AG08395 (cell line): Measurements from ENCODE around the gene TMEM178B.
"Not testable (repeated sequence)": the region's sequence is repeated elsewhere in the genome, so short reads cannot be mapped to it uniquely, and the experiment has no call there.

Experiments used
- DNase-seq: peaks from one replicate; pipeline ENCODE4 v3.0.0; 2012; ENCODE audit warnings: mixed read lengths, low spot score

TMEM178B gene

GRCh38 chr7:141074162-141074991 lies 513 bp downstream of the TMEM178B start:
- DNase-seq: no peak

- no peak for DNase-seq
Measured at GRCh38 chr7:141074997-141075396, 1.1 kb downstream of the TMEM178B start.

GRCh38 chr7:141076377-141076776 lies 2.5 kb downstream of the TMEM178B start:
- DNase-seq: no peak

GRCh38 chr7:141079219-141079618 lies 5.4 kb downstream of the TMEM178B start:
- no peak for DNase-seq

GRCh38 chr7:141089490-141089889 lies 15.6 kb downstream of the TMEM178B start:
- not testable (repeated sequence) for DNase-seq

- DNase-seq: no peak
Measured at GRCh38 chr7:141094336-141095070, 20.6 kb downstream of the TMEM178B start.

GRCh38 chr7:141097430-141097829 lies 23.6 kb downstream of the TMEM178B start:
- no peak for DNase-seq

GRCh38 chr7:141102436-141102835 lies 28.6 kb downstream of the TMEM178B start:
- DNase-seq: no peak

GRCh38 chr7:141103847-141104429 lies 30.1 kb downstream of the TMEM178B start:
- DNase-seq: no peak

GRCh38 chr7:141113131-141113530 lies 39.3 kb downstream of the TMEM178B start:
- DNase-seq: no peak

- no peak for DNase-seq
Measured at GRCh38 chr7:141114029-141114664, 40.3 kb downstream of the TMEM178B start.

GRCh38 chr7:141115965-141116364 lies 42.1 kb downstream of the TMEM178B start:
- no peak for DNase-seq

- not testable (repeated sequence) for DNase-seq
Measured at GRCh38 chr7:141116661-141117060, 42.8 kb downstream of the TMEM178B start.

GRCh38 chr7:141118767-141119166 lies 44.9 kb downstream of the TMEM178B start:
- DNase-seq: no peak

GRCh38 chr7:141119187-141119586 lies 45.3 kb downstream of the TMEM178B start:
- no peak for DNase-seq

GRCh38 chr7:141122736-141123135 lies 48.9 kb downstream of the TMEM178B start:
- no peak for DNase-seq

GRCh38 chr7:141123522-141123921 lies 49.7 kb downstream of the TMEM178B start:
- no peak for DNase-seq

- no peak for DNase-seq
Measured at GRCh38 chr7:141126107-141126506, 52.2 kb downstream of the TMEM178B start.

GRCh38 chr7:141128506-141128905 lies 54.6 kb downstream of the TMEM178B start:
- DNase-seq: no peak

- no peak for DNase-seq
Measured at GRCh38 chr7:141128931-141129330, 55.1 kb downstream of the TMEM178B start.

- DNase-seq: no peak
Measured at GRCh38 chr7:141132671-141133070, 58.8 kb downstream of the TMEM178B start.

- DNase-seq: no peak
Measured at GRCh38 chr7:141133646-141134045, 59.8 kb downstream of the TMEM178B start.
